ENCODE measurements around the gene CLDN20. TPM values are rescaled to one million over a fixed set of nuclear protein-coding genes. Genes with fewer than 3 reads are reported as not detected.
"Not testable (repeated sequence)": the region's sequence is repeated elsewhere in the genome, so short reads cannot be mapped to it uniquely, and the experiment has no call there.

The CLDN20 gene
- total RNA-seq, 1 donor from 2014 or later: not detected

DNA sequence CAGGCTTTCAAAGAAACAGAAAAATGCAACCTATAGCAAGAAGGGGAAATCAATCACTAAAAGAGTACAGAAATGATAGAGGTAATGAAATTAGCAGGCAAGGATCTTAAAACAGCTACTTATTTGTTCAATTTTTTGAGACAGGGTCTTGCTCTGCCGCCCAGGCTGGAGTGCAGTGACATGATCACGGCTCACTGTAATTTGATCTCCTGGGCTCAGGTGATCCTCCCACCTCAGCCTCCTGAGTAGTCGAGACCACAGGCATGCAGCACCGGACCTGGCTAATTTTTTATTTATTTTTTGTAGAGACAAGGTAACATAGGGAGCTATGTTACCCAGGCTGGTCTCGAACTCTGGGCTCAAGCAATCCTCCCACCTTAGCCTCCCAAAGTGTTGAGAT, 28.9 kb downstream of the CLDN20 start:
- DNase-seq: no peak
- intact Hi-C loops (cut with micrococcal nuclease): no loop called here
- ATAC-seq: no peak

DNA sequence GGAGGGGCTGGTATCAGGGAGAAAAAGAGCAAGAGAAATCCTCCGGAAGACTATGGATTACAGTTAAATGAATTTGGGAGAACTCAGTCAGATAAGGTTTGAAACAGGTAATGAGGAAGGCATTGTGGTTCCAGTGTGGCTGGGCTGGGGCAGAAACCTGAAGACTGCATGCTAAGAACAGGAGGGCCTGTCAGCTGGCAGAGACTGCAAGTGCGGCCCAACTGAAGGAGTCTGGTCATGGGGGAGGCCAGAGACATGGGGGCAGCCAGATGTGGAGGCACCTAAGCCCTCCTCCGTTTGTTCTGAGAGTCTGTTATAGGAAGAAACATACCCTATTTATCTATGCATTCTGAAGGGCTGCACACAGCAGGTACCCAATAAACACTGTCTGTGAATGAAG, 33.9 kb downstream of the CLDN20 start:
- intact Hi-C loops (cut with micrococcal nuclease): no loop called here
- DNase-seq (no peak), ATAC-seq (no peak)

DNA sequence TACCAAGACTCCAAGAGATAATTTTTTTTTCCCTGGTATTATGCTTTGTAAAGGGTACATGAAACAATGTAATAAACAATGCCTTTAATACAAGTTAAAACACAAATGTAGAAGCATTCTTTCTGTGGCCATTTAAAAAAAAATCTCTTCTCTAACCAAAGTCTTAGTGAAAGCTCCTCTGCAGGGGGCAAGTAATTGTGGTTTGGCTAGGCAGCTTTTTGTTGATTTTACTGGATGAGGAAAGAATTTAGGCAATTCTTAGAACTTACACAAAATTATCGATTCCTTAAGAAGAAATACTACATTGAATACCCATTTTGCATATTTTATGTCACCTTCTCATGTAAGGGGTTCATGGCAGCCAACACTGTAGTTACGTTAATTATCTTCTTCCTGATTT, 38.1 kb downstream of the CLDN20 start:
- intact Hi-C loops (cut with micrococcal nuclease): no loop called here
- no peak for ATAC-seq

DNA sequence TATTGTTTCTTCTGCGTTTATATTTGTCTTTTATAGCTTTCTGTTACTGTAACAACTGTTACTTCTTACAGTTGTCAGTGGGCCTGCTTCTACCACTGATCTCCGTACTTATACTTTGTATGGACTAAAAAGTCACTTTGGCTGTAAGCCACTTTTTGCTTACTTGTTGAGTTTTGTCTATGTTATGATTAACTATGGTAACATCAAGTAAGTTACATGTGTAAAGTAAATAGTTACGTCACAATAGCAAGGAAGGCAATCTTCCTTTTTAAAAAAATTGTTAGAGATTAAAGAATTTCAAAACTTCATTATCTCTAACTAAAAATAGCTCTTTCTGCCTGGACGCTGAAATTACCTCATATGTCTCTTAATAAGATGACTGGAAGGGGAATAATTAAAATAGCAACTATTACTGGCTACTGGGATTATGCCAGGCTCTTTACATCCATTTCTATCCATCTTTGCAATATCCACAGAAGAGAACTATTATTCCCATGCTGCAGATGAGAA, 39.6 kb downstream of the CLDN20 start:
- no peak for ATAC-seq
- intact Hi-C loops (cut with micrococcal nuclease): no loop called here
- DNase-seq: no peak

More for the DNA sequence above, 38.1 kb downstream of the CLDN20 start:
- DNase-seq: no peak

DNA sequence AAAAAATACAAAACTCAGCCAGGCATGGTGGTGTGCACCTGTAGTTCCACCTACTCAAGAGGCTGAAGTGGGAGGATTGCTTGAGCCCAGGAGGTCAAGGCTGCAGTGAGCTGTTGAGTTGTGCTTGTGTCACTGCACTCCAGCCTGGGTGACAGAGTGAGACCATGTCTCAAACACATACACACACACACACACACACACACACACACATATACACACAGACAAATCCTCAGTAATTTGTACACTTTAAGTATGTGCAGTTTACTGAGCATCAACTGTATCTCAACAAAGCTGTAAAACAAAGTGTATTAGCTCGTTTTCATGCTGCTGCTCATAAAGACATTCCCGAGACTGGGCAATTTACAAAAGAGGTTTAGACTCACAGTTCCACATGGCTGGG, 43.1 kb downstream of the CLDN20 start:
- intact Hi-C loops (cut with micrococcal nuclease): no loop called here
- DNase-seq (no peak), ATAC-seq (no peak)

DNA sequence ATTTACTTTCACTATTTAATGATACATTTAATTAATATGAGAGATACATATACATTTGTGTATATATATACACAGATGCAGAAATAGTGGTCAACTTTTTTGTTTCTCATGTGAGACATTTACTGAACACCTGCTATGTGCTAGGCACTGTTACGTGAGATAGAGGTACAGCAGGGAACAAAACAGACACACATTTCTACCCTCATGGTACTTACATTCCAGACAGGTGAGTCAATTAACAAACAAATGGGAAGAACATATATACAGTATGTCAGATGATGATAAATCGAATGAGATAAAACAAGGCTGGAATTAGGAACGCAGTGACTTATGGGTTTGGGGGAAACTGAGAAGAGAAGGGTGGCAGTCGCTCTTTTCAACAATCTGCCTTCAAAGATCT, 45.3 kb downstream of the CLDN20 start:
- DNase-seq: no peak
- intact Hi-C loops (cut with micrococcal nuclease): no loop called here
- ATAC-seq: no peak

DNA sequence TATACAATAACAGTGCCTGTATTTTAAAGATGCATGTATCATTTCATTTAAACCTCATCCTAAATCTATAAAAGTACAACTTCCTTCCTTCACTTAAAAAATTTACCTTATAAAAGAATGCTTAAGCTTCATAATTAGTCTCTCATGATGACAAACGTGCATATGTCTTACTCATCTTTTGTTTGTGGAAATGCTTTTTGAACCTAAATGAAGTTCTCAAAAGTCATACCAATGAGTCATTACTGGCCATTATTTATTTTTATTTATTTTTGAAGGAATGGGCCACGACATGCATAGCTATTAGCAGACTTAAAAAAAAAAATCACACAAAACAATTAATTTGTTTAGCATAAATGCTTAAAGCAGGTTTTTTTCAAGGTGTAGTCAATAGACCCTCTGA, 46.8 kb downstream of the CLDN20 start:
- ATAC-seq (no peak), DNase-seq (no peak)
- intact Hi-C loops (cut with micrococcal nuclease): loop anchor here (5.0 kb wide), 1 partner anchor 133 kb away; no protein-coding TSS in a partner anchor

DNA sequence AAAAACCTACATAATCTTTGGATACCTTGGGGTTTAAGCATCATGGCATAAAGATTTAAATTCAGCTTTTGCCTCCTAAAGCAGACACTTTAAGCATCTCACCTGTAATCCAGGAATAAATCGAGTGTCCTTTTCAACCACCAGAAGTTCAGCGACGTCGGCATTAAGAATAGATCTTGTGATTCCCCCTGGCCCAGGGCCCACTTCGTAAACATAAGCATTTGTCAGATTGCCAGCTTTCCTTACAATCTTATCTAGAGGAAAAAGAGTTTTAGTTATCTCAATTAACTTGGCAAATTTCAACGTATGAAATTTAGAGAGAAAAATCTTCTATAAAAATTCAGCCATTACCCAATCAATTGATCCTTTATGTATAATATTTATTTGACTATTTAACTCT, 47.3 kb downstream of the CLDN20 start:
- no peak for DNase-seq
- no peak for ATAC-seq
- intact Hi-C loops (cut with micrococcal nuclease): loop anchor here (5.0 kb wide), 1 partner anchor 134 kb away; no protein-coding TSS in a partner anchor

DNA sequence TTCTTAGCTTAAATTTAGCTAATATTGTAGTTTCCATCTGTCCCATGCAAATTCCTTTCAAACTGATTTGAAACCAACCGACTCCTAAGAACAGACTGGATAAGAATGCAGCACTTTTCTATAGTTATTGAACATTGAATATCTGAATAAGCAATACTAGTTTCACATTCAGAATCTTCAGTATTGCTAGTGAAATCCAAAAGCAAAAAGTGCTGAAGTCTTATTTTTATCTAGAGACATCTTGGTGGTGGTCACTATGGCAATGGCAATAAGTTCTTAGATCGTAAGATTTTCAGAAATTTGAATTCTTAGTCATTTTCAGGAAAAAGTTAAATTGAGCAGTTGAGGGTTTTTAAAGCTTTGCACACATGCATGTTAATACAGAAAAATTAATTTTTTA, 47.8 kb downstream of the CLDN20 start:
- ATAC-seq (no peak), DNase-seq (no peak)
- intact Hi-C loops (cut with micrococcal nuclease): loop anchor here (5.0 kb wide), 1 partner anchor 134 kb away; no protein-coding TSS in a partner anchor

DNA sequence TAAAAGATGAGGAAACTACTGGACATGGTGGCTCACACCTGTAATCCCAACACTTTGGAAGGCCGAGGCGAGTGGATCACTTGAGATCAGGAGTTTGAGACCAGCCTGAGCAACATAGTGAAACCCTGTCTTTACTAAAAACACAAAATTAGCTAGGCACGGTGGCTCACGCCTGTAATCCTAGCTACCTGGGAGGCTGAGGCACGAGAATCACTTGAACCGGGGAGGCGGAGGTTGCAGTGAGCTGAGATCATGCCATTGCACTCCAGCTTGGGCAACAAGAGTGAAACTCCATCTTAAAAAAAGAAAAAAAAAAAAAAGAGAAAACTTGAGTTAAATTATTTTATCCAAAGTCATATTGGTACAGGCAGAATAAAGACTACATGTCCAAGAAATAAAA, 49.1 kb downstream of the CLDN20 start:
- intact Hi-C loops (cut with micrococcal nuclease): loop anchor here (5.0 kb wide), 1 partner anchor 136 kb away; no protein-coding TSS in a partner anchor
- not testable (repeated sequence) for DNase-seq, ATAC-seq

DNA sequence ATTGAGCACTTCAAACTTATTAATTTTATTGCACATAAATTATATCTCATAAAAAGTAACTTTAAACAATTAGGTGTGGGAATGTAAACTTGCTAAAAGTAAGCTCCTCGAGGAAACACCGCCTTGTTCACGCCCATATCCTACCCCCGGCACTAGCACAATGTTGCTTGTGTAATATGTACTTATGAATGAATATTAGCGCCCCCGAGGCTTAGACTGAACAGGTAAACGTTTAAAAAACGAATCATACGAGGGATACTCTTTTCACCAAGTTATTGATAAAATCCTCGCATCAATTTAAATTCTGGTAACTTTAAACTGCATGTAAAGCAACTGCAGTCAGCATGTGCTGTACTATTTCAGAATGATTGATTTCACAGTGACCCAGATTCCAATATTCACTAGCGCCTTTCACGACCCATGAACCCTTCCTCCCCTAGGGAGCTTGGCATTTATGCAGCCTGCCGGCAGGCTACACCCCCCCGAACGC, 49.8 kb downstream of the CLDN20 start:
- ATAC-seq: peak; percentile 15
- intact Hi-C loops (cut with micrococcal nuclease): loop anchor here (5.0 kb wide), 1 partner anchor 136 kb away; no protein-coding TSS in a partner anchor

DNA sequence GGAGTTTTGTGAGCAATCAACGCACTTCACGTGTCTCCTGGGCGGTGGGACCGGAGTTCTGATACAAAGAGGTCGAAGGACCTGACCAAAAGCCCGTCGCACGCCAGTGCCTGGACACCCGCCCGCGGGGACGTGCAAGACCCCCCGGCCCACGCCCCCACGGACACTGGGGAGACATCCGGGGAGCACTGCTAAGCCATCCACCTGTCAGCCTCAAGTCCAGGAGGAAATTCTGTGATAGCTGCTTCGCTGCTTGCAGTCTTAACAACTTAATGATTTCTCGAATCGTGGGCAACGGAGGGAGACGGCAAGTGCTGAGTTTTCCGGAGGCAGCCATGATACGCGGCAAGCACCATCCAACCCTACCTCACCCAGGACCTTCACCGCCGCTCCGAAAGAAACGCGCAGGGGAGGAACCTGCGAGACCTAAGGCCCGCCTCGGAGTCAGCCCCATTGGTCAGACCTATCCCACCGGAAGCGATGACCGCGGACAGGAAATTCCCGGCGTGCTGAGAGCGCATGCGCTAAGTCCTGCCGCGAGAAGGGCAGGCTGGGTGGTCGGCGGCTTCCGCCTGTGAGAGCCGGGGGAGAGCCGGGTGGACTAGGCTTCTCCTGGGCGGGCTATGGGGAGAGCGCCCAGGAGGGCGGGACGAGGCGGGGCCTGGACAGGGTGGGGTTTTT, 50.4 kb downstream of the CLDN20 start, which contains the start of gene TFB1M:
TFB1M (minus strand) TSS at position 393 of the 681 bp plus-strand sequence; CDS start at position 337, 56 bp downstream.
- ATAC-seq (peak; percentile 98), DNase-seq (peak; percentile 99)
- intact Hi-C loops (cut with micrococcal nuclease): loop anchor here (5.0 kb wide), 1 partner anchor 137 kb away; no protein-coding TSS in a partner anchor

More for the DNA sequence above, 49.8 kb downstream of the CLDN20 start:
- DNase-seq: no peak

DNA sequence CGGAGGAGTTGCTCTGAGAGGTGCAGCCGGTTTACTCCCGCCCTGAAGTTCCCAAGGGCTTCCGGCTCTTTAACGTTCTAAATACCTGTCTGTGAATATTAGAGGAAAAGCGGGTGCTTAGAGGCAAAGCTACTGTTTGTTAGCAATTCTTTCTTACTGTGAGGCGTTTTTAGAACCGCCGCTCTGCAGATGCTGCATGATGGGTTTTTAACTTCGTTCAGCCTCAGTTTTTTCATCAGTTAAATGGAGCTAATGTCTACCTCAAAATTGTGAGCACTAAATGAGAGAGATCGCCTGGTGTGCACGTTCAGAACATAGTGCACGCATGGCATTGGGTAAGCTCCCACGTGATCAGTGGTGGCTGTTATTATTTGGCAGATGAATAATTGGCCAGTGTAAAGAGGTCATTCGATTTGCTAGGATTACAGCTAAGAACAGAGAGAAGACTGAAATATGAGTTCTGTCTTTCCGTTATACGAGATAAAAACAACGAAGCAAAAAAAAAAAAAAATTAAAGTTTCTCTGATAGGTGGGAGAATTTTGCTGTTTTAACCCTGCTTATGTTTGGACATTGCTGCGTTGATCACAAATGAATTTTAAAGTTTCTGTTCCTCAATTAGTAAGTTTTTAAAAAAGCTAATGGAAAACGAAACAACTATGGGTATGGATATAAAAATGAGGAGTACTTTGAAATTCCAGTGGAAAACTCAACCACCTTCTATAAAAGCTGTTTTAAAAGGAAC, 51.1 kb downstream of the CLDN20 start:
- DNase-seq: peak; percentile 64
- intact Hi-C loops (cut with micrococcal nuclease): loop anchor here (5.0 kb wide), 1 partner anchor 138 kb away; no protein-coding TSS in a partner anchor
- peak; percentile 74 for ATAC-seq

DNA sequence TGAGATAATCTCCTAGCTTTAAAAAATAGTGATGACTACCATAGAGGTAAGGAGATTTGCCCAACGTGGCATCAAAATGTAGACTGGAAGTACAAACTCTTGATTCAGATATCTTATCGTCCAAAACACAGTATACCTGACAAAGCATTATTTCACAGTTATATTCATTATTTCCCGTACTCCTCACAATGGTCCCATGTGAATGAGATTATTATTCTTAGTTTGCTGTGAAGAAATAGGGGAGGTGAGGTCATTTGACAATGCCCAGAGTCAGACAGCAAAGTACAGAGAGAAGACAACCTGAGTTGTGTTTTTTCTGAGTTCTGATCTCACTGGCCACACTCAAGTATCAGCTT, 51.7 kb downstream of the CLDN20 start:
- no peak for DNase-seq
- intact Hi-C loops (cut with micrococcal nuclease): no loop called here
- ATAC-seq: no peak

DNA sequence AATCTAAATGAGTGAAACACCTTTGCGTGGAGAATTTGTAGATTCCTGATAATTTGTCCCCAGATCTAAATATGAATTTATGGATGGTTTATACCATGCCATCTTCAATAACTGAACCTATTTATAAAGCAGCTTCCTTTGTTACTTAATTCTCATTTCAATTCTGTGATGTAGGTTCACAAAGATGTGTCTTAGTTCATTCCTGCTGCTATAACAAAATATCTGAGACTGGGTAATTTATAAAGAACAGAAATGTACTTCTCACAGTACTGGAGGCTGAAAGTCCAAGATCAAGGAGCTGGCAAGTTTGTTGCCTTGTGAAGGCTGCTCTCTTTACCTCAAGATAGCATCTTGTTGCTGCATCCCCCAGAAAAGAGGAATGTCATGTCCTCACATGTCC, 52.6 kb downstream of the CLDN20 start:
- DNase-seq (no peak), ATAC-seq (no peak)
- intact Hi-C loops (cut with micrococcal nuclease): no loop called here

DNA sequence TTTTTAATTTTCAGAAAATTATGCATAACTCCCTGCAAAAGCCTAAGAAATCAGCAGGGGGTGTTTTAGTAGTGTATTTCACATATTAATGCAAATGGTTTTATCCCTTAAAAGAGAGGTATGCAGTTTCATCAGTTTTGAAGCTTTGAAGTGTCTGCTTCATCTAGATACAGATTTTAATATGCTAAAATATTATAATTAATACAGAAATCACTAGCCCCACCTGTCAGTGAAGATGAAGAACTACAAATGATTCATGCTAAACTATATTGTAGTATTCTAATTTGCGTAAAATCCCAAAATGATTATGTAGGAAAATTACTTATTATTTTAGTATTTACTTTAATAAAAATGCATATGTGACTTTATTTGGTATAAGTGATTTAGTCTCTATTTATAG, 53.4 kb downstream of the CLDN20 start:
- DNase-seq: no peak
- ATAC-seq: no peak
- intact Hi-C loops (cut with micrococcal nuclease): no loop called here

DNA sequence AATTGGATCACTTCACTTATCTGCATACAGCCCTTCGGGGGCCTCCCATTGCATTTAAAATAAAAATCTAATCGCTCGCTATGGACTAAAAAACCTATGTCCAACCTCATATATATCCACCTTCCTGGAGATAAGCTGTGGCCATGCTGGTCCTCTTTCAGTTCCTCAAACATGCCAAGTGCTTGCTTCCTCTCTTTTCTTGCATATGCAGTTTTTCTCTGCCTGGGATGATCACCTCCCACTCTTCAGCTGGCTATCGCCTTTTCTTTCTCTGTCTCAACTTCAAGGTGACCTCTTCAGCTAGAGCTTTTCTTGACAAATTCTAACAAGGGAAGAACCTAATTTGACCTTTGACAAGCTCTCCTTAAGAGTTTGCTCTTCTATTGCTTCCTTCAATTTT, 56.1 kb downstream of the CLDN20 start:
- intact Hi-C loops (cut with micrococcal nuclease): no loop called here
- DNase-seq: no peak
- no peak for ATAC-seq

DNA sequence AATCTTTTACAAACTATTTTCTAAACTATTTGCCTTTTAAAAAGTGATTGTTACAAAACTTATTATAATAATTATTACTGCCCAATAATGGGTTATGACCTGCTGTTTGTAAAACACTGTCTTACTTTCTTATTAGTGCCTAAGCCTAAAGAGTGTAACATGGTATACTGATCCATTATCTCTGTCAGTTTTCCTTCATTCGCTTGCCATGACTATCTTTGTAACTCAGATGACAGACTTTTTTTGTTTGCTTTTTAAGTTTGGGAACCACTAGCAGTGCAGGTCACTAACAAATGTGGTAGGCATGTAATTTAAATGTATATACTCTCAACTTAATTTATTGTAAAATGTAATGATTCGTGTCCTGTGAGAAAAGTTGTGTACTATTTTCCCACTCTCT, 60.4 kb downstream of the CLDN20 start:
- ATAC-seq (no peak), DNase-seq (no peak)
- intact Hi-C loops (cut with micrococcal nuclease): no loop called here

DNA sequence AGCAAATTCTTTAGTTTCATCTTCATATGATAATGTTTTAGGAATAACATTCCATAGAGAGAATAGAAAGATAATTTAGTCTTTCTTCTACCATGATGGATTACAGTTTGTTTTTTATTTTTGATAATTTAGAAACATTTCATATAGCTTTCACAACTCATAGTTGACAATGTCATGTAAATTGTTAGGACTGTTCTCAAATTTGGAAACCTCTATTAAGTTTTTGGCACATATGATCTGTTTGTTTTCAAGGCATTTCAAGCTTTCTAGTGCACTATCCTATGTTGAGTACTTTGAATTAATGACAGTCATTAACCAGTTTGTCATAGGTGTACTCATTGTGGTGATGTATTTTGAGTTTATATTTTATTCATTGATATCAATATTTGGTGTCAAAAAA, 61.2 kb downstream of the CLDN20 start:
- no peak for DNase-seq
- intact Hi-C loops (cut with micrococcal nuclease): loop anchor here (5.0 kb wide), 1 partner anchor 207 kb away; no protein-coding TSS in a partner anchor
- no peak for ATAC-seq
